ENCODE results near the gene E2F1.

- TF ChIP-seq CTCF (conservative IDR thresholded peaks at IDR 0.05; ENCODE audit: low read length) (no peak), EZH2phosphoT487 (IDR thresholded peaks at IDR 0.05; ENCODE audit: borderline replicate concordance, low read depth, low read length) (no peak)
Observed at GRCh38 chr20:33636776-33637175, 49.4 kb downstream of the E2F1 start.

Data from OCI-LY7 (cell line).